H4 (cell line): ENCODE results near the gene SCNN1A. TPM values are rescaled to one million over a fixed set of nuclear protein-coding genes. Genes with fewer than 3 reads are reported as not detected.
A peak's percentile ranks its signal among the peaks of the same experiment; 100 is the strongest.

Experiments used
- DNase-seq: peaks from one replicate; pipeline ENCODE4 v3.0.0-alpha.2; 2015; ENCODE audit warnings: low spot score
- total RNA-seq: library from RNA; depleted of rRNA; stranded (reverse); fragments of >200 nt; shearing (Covaris generic); gene quantifications from 2 replicates; pipeline ENCODE4 v1.2.3, GENCODE V29; 2014

SCNN1A gene
- total RNA-seq, 1 experiment from 2014 or later: 2.1 TPM

DNA sequence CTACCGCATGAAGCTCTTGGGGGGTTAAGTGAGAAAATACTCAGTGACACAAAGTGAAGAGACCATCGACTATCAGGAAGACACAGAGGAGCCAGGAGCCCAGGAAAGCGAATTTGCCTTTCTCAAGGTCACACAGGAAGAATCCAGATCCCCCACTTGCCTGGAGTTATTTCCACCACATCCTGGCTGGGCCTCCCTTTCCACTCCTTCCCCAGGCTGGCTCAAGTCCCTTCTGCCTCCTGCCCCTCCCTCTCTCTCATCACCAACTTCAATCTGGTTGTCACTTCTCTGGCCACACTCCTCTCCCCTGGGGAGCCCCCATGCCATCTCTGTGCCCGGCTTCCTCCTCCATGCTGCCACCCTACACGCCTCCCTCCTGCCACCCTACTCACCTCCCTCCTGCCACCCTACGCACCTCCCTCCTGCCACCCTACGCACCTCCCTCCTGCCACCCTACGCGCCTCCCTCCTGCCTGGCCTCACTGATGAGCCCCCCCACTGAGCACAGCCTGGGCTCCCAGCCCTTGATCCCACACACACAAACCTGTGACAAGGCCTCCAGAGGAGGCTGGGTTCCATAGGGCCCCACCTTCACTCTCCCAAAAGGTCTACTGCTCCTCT, 6.3 kb downstream of the SCNN1A start:
- no peak for DNase-seq

DNA sequence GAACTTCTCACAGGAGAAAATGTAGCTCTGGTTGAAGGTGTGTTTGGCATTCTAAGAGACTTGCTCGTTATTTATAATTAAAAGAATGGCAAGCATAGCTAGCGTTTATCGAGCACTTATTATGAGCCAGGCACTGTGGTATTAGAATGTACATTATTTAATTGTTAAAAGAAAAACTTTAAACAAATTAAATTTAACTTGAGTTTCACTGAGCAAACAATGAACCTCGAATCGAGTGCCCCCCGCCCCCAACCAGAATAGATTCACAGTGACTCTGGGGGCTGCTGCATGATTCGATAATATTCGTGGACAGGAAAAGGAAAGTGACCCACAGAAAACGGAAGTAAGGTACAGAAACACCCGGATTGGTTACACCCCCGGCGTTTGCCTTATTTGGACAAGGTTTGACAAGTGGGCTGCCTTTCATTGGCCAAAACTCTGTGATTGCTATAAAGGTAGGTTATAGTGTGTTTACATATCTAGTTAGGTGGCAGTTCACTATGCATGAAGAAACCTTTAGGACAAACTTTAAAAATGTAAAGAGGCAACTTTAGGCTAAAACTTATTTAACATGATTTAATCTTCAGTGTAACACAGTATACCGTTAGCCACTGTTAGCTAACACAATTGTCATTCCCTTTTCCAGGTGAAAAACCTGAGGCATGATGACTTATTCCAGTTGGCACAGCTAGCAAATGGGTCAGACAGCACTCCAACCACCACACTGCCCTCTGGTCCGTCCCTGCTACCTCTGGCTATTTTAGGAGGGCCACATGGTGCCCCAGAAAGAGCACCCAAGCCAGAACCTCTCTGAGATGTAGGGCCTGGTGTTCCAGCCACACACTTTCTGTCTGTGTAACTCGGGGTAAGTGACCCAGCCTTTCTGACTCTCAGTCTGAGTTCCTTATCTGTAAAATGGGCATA, 7.1 kb downstream of the SCNN1A start:
- DNase-seq: no peak

DNA sequence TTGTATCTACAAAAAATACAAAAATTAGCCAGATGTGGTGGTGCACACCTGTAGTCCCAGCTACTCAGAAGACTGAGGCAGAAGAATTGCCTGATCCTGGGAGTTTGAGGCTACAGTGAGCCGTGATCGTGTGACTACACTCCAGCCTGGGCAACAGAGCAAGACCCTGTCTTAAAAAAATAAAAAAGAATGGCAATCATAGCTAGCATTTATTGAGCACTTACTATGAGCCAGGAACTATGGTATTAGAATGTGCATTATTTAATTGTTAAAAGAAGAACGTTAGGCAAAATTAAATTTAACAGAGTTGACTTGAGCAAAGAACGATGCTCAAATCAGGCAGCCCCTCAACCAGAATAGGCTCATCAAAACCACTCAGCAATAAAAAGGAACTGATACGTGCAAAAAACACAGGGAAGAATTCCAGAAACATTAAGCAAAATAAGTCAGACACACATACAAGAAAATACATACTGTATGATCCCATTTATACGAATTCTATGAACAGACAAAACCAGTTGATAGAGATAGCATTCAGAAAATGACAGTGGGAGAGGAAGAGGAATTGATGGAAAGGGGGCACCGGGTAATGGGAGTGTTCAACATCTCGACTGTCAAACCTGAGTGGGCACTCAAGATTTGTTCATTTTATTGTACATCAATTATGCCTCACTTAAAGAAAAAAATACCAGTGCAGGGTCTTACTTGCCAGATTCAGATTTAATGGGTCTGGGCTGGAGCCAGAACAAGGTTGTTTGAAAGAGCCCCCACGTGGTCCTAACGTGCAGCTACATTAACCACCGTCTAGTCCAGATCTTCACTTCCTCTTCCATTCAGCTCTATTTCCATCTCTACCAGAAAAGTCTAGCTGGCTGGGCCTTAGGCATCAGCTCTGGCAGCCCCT, 8.0 kb downstream of the SCNN1A start:
- DNase-seq: peak; percentile 53

DNA sequence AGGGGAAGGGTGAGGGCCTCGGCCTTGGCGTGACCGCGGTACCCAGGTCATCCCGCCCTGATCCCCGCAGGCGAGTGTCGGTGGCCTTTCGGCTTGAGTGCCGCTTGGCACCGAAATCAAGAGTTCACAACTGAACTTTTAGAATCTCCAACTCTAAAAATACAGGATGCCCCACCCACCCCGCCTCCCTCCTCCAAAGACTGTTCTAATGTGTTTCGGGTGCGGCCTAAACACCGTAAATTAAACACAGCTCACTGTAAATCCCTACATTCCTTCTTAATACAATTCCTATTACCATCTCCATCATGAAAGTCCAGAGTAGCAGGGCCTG, 11.4 kb downstream of the SCNN1A start:
- no peak for DNase-seq

DNA sequence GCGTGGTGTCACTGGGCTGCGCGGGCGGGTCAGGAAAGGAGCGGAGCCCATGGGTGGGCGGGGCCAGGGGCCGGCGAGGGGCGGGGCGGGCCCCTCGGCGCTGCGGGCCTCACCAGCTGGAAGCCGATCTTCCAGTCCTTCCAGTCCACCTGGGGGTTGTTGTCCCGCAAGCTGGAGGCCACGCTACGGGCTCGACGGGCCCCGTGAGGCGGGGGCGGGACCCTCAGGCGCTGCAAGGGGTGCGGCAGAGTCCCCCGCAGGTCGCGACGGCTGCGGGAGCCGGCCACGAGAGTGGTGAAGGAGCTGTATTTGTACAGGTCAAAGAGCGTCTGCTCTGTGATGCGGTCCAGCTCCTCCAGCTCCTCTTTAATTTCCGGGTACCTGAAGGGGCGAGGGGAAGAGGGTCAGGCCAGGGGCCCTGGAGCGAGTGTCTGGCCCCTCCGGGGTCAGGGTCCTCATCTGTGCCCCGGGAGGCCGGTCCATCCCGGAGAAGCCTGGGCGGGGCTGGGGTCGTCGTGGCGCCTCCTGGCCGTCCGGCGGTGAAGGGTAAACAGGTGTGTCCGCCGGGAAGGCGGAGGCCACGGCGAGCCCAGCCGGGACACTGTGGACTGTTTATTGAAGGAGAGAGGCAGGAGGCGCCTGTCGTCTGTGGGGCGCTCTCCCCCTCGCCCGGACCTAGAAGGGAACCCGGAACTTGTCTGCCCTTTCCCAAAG, 11.9 kb downstream of the SCNN1A start:
- DNase-seq: no peak

DNA sequence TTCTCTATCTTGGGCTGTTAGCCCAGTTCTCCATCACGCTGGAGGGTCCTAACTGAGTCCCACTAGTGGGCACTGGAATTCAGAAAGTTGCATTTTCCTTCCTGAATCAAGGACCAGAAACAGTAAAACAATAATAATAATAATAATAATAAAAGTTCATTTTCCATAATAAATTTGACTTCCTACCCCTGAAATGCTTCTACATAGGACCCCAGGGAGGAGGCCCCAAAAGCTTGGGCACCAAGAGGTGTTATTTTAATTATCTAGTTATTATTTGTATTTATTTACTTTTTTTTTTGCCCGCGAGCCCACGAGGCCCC, 12.4 kb downstream of the SCNN1A start:
- no peak for DNase-seq

DNA sequence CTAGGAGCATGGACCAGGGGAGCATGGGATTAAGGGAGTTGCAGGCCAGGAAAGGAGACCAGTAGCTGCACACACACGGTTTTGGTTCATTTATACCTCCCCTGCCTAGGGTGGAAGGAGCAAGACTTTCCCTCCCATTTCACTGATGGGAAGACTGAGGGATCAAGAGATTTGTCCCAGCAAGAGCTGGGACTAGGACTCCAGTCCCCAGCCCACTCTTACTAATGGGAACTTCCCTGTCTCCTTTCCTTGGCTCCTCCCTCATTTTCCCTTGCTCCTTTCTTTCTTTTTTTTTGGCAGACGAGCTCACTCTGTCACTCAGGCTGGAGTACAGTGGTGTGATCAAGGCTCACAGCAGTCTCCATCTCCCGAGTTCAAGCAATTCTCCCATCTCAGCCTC, 13.0 kb downstream of the SCNN1A start:
- DNase-seq: no peak

DNA sequence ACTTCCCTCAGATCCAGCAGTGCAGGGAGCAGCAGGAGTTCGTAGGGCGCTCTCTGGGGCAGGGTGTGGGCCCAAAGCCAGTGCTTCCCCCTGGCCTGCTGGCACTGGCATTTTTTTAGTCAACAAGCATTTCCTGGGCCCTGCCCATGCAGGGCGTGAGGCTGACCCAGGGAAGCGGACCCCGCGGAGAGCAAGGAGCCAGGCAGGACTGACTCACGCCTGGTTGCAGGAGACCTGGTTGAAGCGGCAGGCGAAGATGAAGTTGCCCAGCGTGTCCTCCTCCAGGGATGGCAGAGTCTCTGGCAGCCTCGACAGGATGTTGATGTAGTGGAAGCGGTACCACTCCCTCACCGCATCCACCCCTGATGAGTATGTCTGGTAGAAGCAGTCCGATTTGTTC, 13.5 kb downstream of the SCNN1A start:
- DNase-seq: no peak

DNA sequence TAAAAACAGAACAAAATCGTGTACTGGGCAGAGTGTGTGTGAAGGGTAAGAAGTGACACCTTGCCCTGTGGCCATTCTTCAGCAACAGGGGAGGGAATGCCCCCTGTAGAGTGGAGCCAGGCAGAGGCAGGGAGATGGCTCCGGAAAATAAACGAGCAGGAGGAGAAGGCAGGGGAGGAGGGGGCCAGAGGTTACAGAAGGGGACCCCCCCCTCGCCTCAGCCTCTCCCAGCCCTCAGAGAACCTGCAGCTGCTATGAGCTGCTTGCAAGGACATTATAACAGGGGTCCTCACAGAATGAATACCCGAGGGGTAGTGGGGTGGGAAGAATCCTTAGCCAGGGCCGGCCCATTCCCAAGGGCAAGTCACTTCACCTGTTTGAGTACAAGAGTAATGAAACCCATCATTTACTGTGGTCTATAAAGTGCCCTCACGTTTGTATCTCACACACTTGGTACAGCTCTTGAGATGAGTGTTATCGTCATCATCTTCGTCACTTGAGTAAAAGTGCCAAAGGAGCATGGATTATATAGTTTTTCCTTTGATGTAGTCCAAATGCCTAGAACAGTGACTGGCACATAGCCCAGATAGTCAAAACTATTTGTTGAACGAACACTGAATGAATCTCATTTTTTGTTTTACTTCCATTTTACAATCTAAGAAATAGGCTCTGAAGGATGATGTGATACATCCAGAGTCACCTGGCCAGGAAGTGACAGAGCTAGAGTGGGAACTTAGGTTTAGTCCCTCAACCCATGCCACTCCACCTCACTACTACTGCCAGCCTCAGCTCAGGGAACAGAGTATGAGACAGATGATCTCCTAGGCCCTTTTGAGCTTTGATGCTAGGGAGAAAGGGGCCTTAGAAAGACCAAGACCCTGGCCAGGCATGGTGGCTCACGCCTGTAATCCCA, 14.5 kb downstream of the SCNN1A start:
- no peak for DNase-seq

DNA sequence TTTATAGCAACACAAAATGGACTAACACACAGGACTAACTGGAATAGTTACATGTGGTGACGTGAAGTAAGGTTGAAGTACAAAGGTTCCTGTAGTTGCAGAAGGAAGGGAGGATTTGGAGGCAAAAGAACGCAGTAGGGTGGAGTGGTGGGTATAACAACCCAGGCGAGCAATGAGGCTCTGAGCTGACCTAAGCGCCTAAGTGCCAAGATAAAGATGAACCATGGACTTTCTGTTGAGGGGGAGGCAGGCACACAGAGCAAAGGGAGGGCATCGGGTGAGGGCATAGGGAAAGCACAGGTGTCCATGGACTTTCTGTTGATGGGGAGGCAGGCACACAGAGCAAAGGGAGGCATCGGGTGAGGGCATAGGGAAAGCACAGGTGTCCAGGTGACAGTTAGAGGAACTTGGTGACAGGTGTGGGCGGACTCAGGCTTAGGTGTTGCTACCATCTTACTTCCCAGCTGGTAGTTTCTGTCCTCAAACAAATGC, 15.2 kb downstream of the SCNN1A start:
- no peak for DNase-seq

DNA sequence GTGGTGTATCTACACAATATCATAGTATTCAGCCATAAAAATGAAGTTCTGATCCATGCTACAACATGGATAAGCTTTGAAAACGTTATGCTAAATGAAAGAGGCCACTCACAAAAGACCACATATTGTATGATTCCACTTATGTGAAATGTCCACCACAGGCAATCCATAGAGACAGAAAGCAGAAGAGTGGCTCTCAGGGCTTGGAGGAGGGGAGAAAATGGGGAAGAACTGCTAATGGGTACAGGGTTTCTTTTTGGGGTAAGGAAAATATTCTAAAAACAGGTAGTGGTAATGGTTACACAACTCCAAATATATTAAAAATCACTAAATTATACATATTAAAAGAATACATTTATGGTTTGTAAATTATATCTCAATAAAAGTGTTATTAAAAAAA, 16.5 kb downstream of the SCNN1A start:
- no peak for DNase-seq

DNA sequence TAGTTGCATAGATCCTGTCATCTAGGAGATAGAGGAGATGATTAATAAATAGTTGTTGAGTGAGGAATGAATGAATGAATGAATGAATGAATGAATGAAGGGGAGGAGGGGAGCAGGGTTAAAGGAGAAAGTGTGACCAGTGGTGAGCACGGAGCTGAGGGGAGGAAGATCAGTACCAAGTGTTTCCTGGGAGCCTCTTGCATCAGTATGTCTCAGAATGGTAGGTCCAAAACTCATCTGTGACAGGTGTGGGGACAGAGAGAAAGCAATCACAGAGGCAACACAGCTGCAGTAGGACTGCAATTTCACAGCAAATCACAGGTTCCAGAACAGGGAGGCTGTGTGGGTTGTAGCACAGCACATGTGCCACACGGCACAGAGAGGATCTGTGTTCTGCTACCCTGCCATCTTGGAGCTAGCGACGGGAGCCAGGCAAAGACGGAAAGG, 19.0 kb downstream of the SCNN1A start:
- DNase-seq: no peak

DNA sequence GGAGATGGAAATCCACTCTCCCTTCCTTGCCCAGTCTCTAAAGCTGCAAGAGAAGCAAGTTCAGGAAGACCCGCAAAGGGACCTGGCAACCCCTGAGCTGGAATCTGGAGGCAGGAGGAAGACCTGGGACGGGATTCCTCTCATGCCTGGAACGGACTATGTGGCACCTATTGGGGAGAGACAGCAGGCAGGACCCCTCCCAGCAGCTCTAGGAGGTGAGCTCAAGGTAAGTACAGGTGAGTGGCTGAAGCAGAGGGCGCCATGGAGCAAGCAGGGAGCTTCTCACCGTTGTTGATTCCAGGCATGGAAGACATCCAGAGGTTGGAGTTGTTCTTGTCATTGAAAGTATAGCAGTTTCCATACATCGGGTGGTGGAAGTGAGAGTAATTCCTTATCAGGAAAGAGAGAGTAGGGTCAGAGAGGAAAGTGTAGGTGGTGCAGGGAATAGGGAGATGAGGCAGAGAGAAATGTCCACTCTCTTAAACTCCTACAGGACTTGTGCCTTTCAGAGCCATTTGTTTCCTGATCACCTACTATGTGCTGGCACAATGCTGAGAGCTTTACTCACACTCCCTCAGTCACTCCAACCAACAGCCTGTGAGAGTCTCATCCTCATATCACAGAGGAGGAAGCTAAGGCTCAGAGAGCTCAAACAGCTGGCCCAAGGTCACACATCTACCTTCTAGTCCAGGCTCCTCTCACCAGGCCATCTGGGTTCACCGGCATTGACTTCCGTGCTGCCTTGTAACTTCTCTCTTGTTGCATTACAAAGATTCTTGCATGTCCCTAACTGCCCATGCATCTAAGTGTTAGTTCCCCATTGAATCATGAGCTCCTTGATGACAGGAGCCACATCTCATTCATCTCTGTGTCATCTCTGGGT, 19.6 kb downstream of the SCNN1A start:
- no peak for DNase-seq

DNA sequence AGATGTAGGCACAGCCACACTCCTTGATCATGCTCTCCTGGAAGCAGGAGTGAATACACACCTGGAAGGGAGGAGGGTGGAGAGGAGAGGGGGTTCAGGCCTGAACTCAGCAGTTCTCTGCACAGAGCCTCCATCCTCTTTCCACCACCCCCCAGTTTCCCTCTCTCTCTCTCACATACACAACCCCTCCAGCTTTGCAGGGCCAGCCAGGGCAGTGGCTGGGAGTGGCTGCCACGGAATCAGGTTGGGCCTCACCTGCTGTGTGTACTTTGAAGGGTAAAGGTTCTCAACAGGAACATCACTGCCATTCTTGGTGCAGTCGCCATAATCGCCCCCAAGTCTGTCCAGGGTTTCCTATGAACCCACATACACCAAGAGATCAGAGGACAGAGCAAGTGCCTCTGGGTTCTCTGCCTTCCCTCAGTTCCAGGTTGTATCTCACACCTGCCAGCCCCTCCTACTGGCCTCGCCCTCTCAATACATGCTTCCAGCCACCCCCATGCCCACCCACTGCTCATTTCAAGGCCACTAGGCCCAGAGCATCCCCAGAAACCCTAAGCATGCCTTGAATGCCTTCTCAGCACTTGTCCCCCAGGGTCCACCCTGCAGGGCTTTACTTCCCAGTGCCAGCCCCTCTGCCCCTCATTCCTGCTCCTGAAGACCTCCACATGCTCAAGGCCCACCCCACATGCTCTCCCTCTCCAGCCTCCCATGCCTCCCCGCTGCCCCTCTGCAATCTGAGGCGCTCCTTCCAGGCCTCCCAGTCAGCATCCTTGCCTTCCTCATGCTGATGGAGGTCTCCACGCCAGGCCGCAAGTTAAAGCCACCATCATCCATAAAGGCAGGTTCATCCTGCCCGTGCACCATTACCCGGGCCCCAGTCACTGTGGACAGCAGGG, 20.6 kb downstream of the SCNN1A start:
- DNase-seq: no peak

DNA sequence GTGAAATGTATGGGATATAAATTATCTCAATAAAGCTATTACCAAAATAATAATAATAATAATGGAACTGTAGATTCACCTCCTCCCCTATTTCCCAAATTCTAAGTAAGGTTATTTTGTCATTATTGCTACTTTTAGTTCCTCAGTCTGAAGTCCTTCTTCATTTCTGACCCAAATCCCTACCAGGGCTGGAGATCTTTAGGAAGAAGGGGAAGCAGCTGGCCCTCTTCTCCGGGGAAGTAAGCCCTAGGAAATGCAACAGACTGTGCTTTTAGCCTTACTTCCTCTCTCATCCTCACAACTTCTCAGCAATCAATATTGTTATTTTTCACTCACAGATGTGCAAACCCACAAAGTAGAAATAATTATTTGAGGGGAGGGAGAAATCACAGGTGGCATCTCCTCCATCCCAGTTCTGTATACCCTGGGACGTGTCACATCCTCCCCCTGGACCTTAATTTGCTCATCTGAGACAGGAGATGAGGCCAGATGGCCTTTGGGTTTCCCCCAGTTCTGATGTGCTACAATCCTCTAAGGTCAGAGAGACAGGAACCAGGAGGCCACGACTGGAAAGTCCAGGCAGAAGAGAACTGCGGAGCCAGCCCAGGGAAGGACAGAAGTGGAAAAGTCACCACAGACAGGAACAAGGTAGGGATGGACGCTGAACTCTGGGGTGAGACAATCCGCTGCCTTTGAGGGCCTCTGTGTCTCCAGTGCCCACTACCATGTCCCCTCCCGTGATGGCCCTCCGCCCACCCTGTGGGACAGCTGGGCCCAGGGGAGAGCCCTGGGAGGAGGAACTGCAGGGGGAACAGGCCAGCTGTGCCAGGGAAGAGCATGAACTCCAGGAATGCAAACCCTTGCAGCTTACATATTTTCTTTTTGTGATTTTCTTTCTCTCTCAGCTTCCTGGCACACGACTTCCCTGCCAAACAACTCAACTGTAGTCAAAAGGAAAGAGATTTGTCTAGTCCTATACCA, 22.9 kb downstream of the SCNN1A start:
- DNase-seq: no peak

DNA sequence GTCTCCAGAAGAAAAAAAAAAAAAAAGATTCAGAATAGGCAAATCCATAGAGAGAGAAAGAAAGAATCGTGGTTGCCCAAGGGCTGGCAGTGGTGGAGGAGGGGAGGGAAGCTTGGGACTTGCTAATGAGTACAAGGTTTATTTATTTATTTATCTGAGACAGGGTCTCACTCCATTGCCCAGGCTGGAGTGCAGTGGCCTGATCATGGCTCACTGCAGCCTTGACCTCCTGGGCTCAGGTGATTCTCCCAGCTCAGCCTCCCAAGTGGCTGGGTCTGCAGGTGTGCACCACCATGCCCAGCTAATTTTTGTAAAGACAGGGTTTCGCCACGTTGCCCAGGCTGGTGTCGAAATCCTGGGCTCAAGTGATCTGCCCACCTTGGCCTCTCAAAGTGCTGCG, 23.7 kb downstream of the SCNN1A start:
- DNase-seq: no peak
